OCI-LY3 (cell line): ENCODE data around the gene PTPN20.
"Not testable (repeated sequence)": the region's sequence is repeated elsewhere in the genome, so short reads cannot be mapped to it uniquely, and the experiment has no call there.

Experiments
- CTCF ChIP-seq: fragments of 200-600, 300-600 bp; sonication (generic); IDR thresholded peaks from 2 replicates; pipeline ENCODE4 v1.5.1; 2014; ENCODE audit warnings: antibody characterized with exemption, low read length, low read depth
- EZH2phosphoT487 ChIP-seq: fragments of 200-600 bp; shearing (Covaris generic); IDR thresholded peaks from 2 replicates; pipeline ENCODE4 v1.6.1; 2018; ENCODE audit warnings: antibody characterized with exemption, mixed run types, low read depth

GRCh38 chr10:46960742-46961141 is 49.5 kb downstream of the PTPN20 start:
- not testable (repeated sequence) for TF ChIP-seq CTCF, EZH2phosphoT487
